ENCODE measurements around the gene YOD1.

Gene YOD1

DNA sequence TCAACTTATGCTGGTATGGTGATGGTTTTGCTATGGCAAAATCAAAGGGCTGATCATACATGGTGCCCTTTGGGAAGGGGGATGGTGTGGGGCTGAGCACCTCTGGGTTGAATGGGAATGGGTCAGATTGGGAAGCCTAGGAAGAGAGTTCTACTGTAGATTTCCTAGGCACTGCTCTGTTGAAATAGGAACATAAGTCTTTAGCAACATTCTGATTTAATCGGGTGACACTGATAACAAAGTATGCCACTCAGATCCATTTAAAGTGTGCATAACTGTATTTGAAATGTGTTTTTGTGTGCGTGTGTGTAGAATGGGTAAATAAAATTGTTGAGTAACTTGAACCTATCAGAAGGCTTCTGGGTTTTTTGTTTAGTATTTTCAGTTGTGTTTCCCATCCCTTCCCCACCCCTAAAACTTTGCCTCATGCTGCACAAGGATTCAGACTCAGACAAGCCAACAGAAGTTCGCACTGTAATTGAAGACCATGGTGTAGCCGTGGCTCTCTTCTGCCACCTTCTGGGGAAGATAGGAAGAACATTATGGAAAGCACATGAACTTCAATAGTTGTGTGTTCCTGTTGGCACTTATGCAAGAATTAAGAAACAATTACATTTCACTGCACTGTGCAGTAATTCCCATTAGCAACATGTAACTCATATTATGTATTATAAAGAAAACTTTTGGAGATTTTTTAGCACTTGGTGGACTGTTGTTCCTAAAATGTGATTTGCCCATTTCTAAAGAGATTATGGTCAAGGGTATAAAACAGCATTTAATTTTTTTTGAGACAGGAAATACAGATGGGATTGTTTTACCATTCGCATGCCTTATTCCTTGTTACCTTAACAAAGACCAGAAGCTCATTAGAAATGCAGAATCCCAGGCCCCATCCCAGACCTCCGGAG is 26.7 kb upstream of the YOD1 start:
- H3K27ac ChIP-seq (replicated peaks) = no peak overlapping the region
- H3K4me3 ChIP-seq (replicated peaks; ENCODE audit: insufficient read depth, low read length) = no peak overlapping the region
- peak; percentile 61 to 83 for DNase-seq (ENCODE audit: low read depth in 1 of 2, low spot score in 1 of 2)
- no peaks in the 10 kb centered on the region for H3K27me3 ChIP-seq (ENCODE audit: insufficient read depth, poor library complexity, severe bottlenecking)
- TF ChIP-seq, protein P1, sequence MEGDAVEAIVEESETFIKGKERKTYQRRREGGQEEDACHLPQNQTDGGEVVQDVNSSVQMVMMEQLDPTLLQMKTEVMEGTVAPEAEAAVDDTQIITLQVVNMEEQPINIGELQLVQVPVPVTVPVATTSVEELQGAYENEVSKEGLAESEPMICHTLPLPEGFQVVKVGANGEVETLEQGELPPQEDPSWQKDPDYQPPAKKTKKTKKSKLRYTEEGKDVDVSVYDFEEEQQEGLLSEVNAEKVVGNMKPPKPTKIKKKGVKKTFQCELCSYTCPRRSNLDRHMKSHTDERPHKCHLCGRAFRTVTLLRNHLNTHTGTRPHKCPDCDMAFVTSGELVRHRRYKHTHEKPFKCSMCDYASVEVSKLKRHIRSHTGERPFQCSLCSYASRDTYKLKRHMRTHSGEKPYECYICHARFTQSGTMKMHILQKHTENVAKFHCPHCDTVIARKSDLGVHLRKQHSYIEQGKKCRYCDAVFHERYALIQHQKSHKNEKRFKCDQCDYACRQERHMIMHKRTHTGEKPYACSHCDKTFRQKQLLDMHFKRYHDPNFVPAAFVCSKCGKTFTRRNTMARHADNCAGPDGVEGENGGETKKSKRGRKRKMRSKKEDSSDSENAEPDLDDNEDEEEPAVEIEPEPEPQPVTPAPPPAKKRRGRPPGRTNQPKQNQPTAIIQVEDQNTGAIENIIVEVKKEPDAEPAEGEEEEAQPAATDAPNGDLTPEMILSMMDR (IDR thresholded peaks at IDR 0.05; ENCODE audit: insufficient read depth, low read length) = peak; percentile 74
- TF ChIP-seq GABPA (IDR thresholded peaks at IDR 0.05; ENCODE audit: low read depth) = no peak

- Histone ChIP-seq H3K27me3 (ENCODE audit: insufficient read depth, poor library complexity, severe bottlenecking) (no peaks in the 10 kb centered on the region), H3K27ac (replicated peaks) (no peak overlapping the region), H3K4me3 (replicated peaks; ENCODE audit: insufficient read depth, low read length) (no peak overlapping the region)
- TF ChIP-seq, protein P1 (IDR thresholded peaks at IDR 0.05; ENCODE audit: insufficient read depth, low read length) = no peak
- TF ChIP-seq SPI1 (IDR thresholded peaks at IDR 0.05; ENCODE audit: borderline replicate concordance, low read depth) = no peak
- no peak for TF ChIP-seq GABPA (IDR thresholded peaks at IDR 0.05; ENCODE audit: low read depth)
- no peak for TF ChIP-seq POLR2AphosphoS5 (IDR thresholded peaks at IDR 0.05; ENCODE audit: low read depth)
- no peak for TF ChIP-seq REST (IDR thresholded peaks at IDR 0.05; ENCODE audit: insufficient replicate concordance, low read depth)
- DNase-seq (ENCODE audit: low read depth in 1 of 2, low spot score in 1 of 2) = no peak
Measured at GRCh38 chr1:207077012-207077411, 26.0 kb upstream of the YOD1 start.

- H3K4me3 ChIP-seq (replicated peaks; ENCODE audit: insufficient read depth, low read length) = no peak overlapping the region
- no peaks in the 10 kb centered on the region for H3K27me3 ChIP-seq (ENCODE audit: insufficient read depth, poor library complexity, severe bottlenecking)
- TF ChIP-seq SPI1 (IDR thresholded peaks at IDR 0.05; ENCODE audit: borderline replicate concordance, low read depth) (no peak), GABPA (IDR thresholded peaks at IDR 0.05; ENCODE audit: low read depth) (no peak), REST (IDR thresholded peaks at IDR 0.05; ENCODE audit: insufficient replicate concordance, low read depth) (no peak), POLR2AphosphoS5 (IDR thresholded peaks at IDR 0.05; ENCODE audit: low read depth) (no peak)
- TF ChIP-seq, protein P1 (IDR thresholded peaks at IDR 0.05; ENCODE audit: insufficient read depth, low read length) = no peak
- H3K27ac ChIP-seq (replicated peaks) = no peak overlapping the region
- DNase-seq (ENCODE audit: low read depth in 1 of 2, low spot score in 1 of 2) = no peak
Measured at GRCh38 chr1:207076181-207076955, 25.4 kb upstream of the YOD1 start.
